Smooth muscle cell (in vitro differentiated cells): ENCODE results near the gene NSMCE1. TPM values are rescaled to one million over a fixed set of nuclear protein-coding genes. Genes with fewer than 3 reads are reported as not detected.

ENCODE experiments used
- DNase-seq: peaks from one replicate; lab custom pipeline; 2025; ENCODE audit not compliant: unreplicated experiment; lab: John Stamatoyannopoulos, UW
- H2AFZ ChIP-seq: fragments of 200-600 bp; sonication (generic); 2 replicates; pipeline ENCODE4 v1.6.0; 2016; ENCODE audit warnings: antibody characterized with exemption, low read depth, mild to moderate bottlenecking
- H3F3A ChIP-seq: fragments of 200-600 bp; sonication (generic); 2 replicates; pipeline ENCODE4 v1.6.0; 2017; ENCODE audit warnings: antibody characterized with exemption, low read depth
- H3K27ac ChIP-seq: fragments of 200-600 bp; sonication (generic); 2 replicates; pipeline ENCODE4 v1.5.1; 2016; ENCODE audit warnings: low read depth, mild to moderate bottlenecking
- H3K27me3 ChIP-seq: fragments of 200-600 bp; sonication (generic); 2 replicates; pipeline ENCODE4 v1.6.1; 2016; ENCODE audit warnings: low read depth, mild to moderate bottlenecking
- H3K36me3 ChIP-seq: fragments of 200-600 bp; sonication (generic); 2 replicates; pipeline ENCODE4 v1.5.1; 2016; ENCODE audit warnings: low read depth
- H3K4me1 ChIP-seq: fragments of 200-600 bp; sonication (generic); 2 replicates; pipeline ENCODE4 v1.5.1; 2016; ENCODE audit warnings: low read depth
- H3K4me2 ChIP-seq: fragments of 200-600 bp; sonication (generic); 2 replicates; pipeline ENCODE4 v1.6.0; 2016; ENCODE audit warnings: mild to moderate bottlenecking
- H3K4me3 ChIP-seq: fragments of 200-600 bp; sonication (generic); 2 replicates; pipeline ENCODE4 v1.5.1; 2016; ENCODE audit warnings: mild to moderate bottlenecking
- H3K79me2 ChIP-seq: fragments of 200-600 bp; sonication (generic); 2 replicates; pipeline ENCODE4 v1.6.0; 2016; ENCODE audit warnings: low read depth, mild to moderate bottlenecking
- H3K9ac ChIP-seq: fragments of 200-600 bp; sonication (generic); 2 replicates; pipeline ENCODE4 v1.6.0; 2016; ENCODE audit warnings: low read depth
- H3K9me3 ChIP-seq: fragments of 200-600 bp; sonication (generic); replicated peaks from 2 replicates; pipeline ENCODE4 v1.5.1; 2016; ENCODE audit warnings: low read depth
- H4K20me1 ChIP-seq: fragments of 200-600 bp; sonication (generic); 2 replicates; pipeline ENCODE4 v1.6.0; 2016; ENCODE audit warnings: low read depth
- WGBS: methylation state at CpG from one replicate; pipeline ENCODE4 v1.1.7; 2016; ENCODE audit warnings: low lambda C conversion rate; 5-methylcytosine and 5-hydroxymethylcytosine counted together
- polyA plus RNA-seq: library from polyadenylated mRNA; unstranded; fragments of >200 nt; fragmentation: Nextera tagmentation; extraction: Ambion mirVana; gene quantifications from 2 replicates; pipeline ENCODE4 v1.2.1, GENCODE V29; 2016
- total RNA-seq: library from RNA; depleted of rRNA; stranded (reverse); fragments of >200 nt; gene quantifications from 2 replicates; pipeline ENCODE4 v1.2.3, GENCODE V29; 2014
- TF ChIP-seq, protein P1 (sequence below): fragments of 200-600 bp; sonication (generic); IDR thresholded peaks from 2 replicates; pipeline ENCODE4 v1.5.1; 2017; ENCODE audit warnings: borderline replicate concordance, mild to moderate bottlenecking, antibody characterized with exemption; ENCODE audit not compliant: insufficient read depth, poor library complexity, severe bottlenecking

The NSMCE1 gene
- total and polyA plus RNA-seq, 2 experiments from 2014 or later = 36.9 to 59.1 TPM

DNA sequence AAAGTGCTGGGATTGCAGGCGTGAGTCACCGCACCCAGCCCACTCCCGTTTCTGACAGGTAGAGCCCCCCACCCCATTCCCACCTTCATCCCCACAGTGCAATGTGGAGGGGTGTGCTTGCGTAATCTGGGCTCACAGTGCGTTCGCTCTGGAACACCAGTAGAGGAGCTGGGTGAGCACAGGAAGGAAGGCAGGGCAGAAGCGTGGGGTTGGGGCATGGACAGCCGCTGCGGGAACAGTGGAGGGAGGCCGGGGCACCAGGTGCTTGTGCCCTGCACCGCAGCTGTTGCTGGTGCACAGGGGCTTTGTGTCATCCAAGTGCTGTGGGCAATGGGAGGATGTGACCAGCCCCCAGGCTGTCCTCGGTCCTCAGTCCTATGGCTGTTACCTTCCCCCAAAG, 40.5 kb downstream of the NSMCE1 start:
- Histone ChIP-seq H2AFZ (no peak overlapping the region), H4K20me1 (no peaks in the 10 kb centered on the region), H3K4me2 (no peak overlapping the region), H3K9me3 (no peaks in the 10 kb centered on the region), H3K36me3 (no peaks in the 10 kb centered on the region), H3K79me2 (no peaks in the 10 kb centered on the region), H3K4me1 (no peaks in the 10 kb centered on the region), H3K4me3 (no peak overlapping the region), H3K27me3 (no peaks in the 10 kb centered on the region), H3F3A (no peaks in the 10 kb centered on the region), H3K27ac (no peak overlapping the region), H3K9ac (no peak overlapping the region)
- TF ChIP-seq, protein P1, sequence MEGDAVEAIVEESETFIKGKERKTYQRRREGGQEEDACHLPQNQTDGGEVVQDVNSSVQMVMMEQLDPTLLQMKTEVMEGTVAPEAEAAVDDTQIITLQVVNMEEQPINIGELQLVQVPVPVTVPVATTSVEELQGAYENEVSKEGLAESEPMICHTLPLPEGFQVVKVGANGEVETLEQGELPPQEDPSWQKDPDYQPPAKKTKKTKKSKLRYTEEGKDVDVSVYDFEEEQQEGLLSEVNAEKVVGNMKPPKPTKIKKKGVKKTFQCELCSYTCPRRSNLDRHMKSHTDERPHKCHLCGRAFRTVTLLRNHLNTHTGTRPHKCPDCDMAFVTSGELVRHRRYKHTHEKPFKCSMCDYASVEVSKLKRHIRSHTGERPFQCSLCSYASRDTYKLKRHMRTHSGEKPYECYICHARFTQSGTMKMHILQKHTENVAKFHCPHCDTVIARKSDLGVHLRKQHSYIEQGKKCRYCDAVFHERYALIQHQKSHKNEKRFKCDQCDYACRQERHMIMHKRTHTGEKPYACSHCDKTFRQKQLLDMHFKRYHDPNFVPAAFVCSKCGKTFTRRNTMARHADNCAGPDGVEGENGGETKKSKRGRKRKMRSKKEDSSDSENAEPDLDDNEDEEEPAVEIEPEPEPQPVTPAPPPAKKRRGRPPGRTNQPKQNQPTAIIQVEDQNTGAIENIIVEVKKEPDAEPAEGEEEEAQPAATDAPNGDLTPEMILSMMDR = no peak
- 91% methylated on average over 12 of the region's 12 CpGs for WGBS
- no peak for DNase-seq

DNA sequence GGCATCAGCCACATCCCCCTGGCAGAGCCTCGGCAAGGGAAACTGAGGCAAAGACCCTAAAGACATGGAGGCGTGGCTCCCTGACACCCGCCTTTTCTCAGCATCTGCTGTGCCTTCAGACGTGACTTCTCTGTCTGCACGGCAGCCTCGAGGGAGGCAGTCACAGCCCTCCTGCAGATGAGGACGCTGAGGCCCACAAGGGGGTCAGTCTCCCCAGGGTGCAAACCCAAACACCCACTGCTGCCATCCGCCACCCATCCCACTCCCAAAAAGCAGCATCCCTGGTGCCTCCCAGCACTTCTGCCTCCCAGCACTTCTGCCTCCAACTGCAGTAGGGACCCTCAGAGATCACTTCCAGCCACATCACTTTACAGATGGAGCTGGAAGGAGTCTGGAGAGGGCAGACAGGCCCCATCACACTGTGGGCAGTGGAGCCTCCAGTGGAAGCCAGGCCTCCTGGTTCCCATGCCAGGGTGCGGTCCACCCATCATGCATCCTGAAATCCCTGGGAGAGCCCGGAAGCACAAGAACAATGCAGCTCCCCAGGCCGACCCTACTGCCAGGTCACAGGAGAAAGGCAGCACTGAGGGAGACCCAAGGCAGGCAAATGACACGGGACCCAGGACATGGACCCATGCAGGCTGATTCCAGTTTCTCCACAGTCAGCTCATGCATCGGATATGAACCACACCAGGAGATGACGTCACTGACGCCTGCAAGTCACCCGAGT, 41.4 kb downstream of the NSMCE1 start:
- no peaks in the 10 kb centered on the region for H4K20me1 ChIP-seq
- no peaks in the 10 kb centered on the region for H3K79me2 ChIP-seq
- H3K9ac ChIP-seq = no peak overlapping the region
- no peak for DNase-seq
- H3K36me3 ChIP-seq = no peaks in the 10 kb centered on the region
- H3K9me3 ChIP-seq = no peaks in the 10 kb centered on the region
- no peaks in the 10 kb centered on the region for H3K4me1 ChIP-seq
- TF ChIP-seq, protein P1 = no peak
- H3K27ac ChIP-seq = no peak overlapping the region
- H3F3A ChIP-seq = no peaks in the 10 kb centered on the region
- H3K27me3 ChIP-seq = no peaks in the 10 kb centered on the region
- WGBS = 99% methylated on average over 16 of the region's 16 CpGs
- no peak overlapping the region for H3K4me2 ChIP-seq
- no peak overlapping the region for H2AFZ ChIP-seq
- no peak overlapping the region for H3K4me3 ChIP-seq

DNA sequence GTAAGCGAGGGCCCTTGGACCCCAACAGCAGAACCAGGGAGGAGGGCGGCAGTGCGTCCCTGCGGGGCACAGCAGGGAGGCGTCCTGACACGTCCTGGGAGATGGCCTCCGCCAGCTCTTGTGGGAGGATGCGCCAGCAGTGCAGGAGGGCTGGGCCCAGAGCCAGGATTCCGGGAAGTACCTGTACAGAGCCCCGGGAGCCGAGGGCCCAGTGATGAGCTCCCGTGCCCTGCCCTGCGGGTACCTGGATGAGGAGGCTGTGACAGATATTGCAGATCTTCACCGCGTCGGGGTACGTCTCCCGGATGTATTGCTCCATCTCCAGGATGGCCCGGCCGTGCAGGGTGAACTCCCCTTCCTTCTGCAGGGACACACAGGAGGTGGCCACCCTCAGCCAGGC, 42.1 kb downstream of the NSMCE1 start:
- Histone ChIP-seq H2AFZ (no peak overlapping the region), H3K79me2 (no peaks in the 10 kb centered on the region), H3K27ac (no peak overlapping the region), H3K4me2 (no peak overlapping the region), H4K20me1 (no peaks in the 10 kb centered on the region), H3F3A (no peaks in the 10 kb centered on the region), H3K27me3 (no peaks in the 10 kb centered on the region), H3K36me3 (no peaks in the 10 kb centered on the region), H3K4me3 (no peak overlapping the region), H3K9ac (no peak overlapping the region), H3K9me3 (no peaks in the 10 kb centered on the region), H3K4me1 (no peaks in the 10 kb centered on the region)
- no peak for DNase-seq
- TF ChIP-seq, protein P1 = no peak
- 91% methylated on average over 18 of the region's 20 CpGs for WGBS
